Upper lobe of left lung (tissue), 4 donors: Measurements from ENCODE around the gene LOC128125822.

Experiments
- EP300 ChIP-seq, 4 donors: sonication (generic); formaldehyde crosslinking; IDR thresholded peaks; one replicate each; pipeline ENCODE4 v1.5.1; 2017; ENCODE audit warnings: antibody characterized with exemption in 4 of 4, control low read depth in 2 of 4
- POLR2A ChIP-seq, 4 donors: fragments of 450-650 bp; IDR thresholded peaks; one replicate each; pipeline ENCODE4 v1.5.1; 2016 to 2017; ENCODE audit warnings: antibody characterized with exemption in 4 of 4, mild to moderate bottlenecking in 2 of 4
- POLR2AphosphoS5 ChIP-seq, 2 donors: sonication (generic); formaldehyde crosslinking; IDR thresholded peaks; one replicate each; pipeline ENCODE4 v1.5.1; 2017; ENCODE audit warnings: antibody characterized with exemption in 2 of 2
- TF ChIP-seq, protein P1 (sequence below), 6 experiments: fragments of 450-650 bp in 4 of 6; fragments of 200-600 bp in 2 of 6; sonication (generic) in 2 of 6; IDR thresholded peaks; one replicate each; pipeline ENCODE4 v1.5.1; 2016 to 2019; ENCODE audit warnings: antibody characterized with exemption in 6 of 6

DNA sequence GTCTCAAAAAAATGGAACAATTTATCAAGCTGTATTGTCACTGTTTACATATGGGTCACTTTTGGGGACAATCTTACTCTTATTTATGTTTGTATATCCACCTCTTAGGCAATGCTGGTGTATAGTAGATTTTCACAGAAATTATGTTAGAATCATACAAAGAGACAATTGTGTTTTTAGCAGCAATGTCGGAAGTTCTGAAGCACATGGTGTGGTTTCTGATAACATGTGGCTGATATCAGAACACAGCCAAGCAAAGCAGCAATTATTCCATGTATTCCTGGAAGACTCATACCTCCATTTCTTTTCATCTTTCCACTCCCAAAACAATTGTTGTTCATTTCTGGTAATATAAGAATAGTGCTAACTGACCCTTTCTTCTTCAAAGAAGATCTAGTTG lies 17.5 kb upstream of the LOC128125822 start:
- TF ChIP-seq POLR2AphosphoS5 (IDR thresholded peaks at IDR 0.05) (no peak), EP300 (IDR thresholded peaks at IDR 0.05) (no peak), POLR2A (IDR thresholded peaks at IDR 0.05) (no peak)
- TF ChIP-seq, protein P1, sequence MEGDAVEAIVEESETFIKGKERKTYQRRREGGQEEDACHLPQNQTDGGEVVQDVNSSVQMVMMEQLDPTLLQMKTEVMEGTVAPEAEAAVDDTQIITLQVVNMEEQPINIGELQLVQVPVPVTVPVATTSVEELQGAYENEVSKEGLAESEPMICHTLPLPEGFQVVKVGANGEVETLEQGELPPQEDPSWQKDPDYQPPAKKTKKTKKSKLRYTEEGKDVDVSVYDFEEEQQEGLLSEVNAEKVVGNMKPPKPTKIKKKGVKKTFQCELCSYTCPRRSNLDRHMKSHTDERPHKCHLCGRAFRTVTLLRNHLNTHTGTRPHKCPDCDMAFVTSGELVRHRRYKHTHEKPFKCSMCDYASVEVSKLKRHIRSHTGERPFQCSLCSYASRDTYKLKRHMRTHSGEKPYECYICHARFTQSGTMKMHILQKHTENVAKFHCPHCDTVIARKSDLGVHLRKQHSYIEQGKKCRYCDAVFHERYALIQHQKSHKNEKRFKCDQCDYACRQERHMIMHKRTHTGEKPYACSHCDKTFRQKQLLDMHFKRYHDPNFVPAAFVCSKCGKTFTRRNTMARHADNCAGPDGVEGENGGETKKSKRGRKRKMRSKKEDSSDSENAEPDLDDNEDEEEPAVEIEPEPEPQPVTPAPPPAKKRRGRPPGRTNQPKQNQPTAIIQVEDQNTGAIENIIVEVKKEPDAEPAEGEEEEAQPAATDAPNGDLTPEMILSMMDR (IDR thresholded peaks at IDR 0.05): no peak
